Activated T-cell treated with anti-CD3 and anti-CD28 coated beads, Interleukin-2, amount 50 U/mL, for 72 hours (primary cell): ENCODE measurements around the gene PCSK5. TPM values are rescaled to one million over a fixed set of nuclear protein-coding genes. Genes with fewer than 3 reads are reported as not detected.
A peak's percentile ranks its signal among the peaks of the same experiment; 100 is the strongest.
"Not testable (repeated sequence)": the region's sequence is repeated elsewhere in the genome, so short reads cannot be mapped to it uniquely, and the experiment has no call there.

ENCODE experiments used
- ATAC-seq, 2 donors: fragments of 150-1000 bp; cut with Tn5 transposase; replicated peaks in 1 of 2; 2 replicates each; pipeline ENCODE4 v1.10.0; 2021; ENCODE audit warnings: moderate library complexity in 2 of 2, mild to moderate bottlenecking in 1 of 2
- DNase-seq, 2 donors: peaks; one replicate each; pipeline ENCODE4 v3.0.0; 2021 to 2022; ENCODE audit warnings: mixed read lengths in 1 of 2
- H3K27ac Mint-ChIP-seq: one replicate; pipeline ENCODE4 v1.8.0; 2022; ENCODE audit warnings: mild to moderate bottlenecking, moderate library complexity, mixed read lengths
- H3K27me3 Mint-ChIP-seq: one replicate; pipeline ENCODE4 v1.8.0; 2022; ENCODE audit warnings: low read depth, mixed read lengths
- H3K36me3 Mint-ChIP-seq, 2 donors: one replicate each; pipeline ENCODE4 v1.8.0; 2022; ENCODE audit warnings: mixed read lengths in 2 of 2, mild to moderate bottlenecking in 1 of 2; ENCODE audit not compliant: insufficient read depth in 2 of 2
- H3K4me1 Mint-ChIP-seq: one replicate; pipeline ENCODE4 v1.8.0; 2022; ENCODE audit warnings: low read depth, mixed read lengths
- H3K4me3 Mint-ChIP-seq, 2 donors: one replicate each; pipeline ENCODE4 v1.8.0; 2022; ENCODE audit warnings: mild to moderate bottlenecking in 2 of 2, mixed read lengths in 2 of 2, moderate library complexity in 2 of 2
- H3K9me3 Mint-ChIP-seq, 2 donors: one replicate each; pipeline ENCODE4 v1.8.0; 2022; ENCODE audit warnings: mixed read lengths in 2 of 2
- total RNA-seq, 2 donors: library from RNA; stranded (reverse); gene quantifications; one replicate each; pipeline ENCODE4 v1.2.3, GENCODE V29; 2022

The PCSK5 gene
- 1 to 10 TPM; 3.7 to 4.7 TPM for total RNA-seq

- no peaks in the 10 kb centered on the region for H3K9me3 Mint-ChIP-seq
- H3K36me3 Mint-ChIP-seq, result peaks cover 0 to 3% of the 10 kb centered on the region in 2 donors
- H3K4me3 Mint-ChIP-seq, result peak within 1 kb of the TSS; percentile 92 to 99
- peaks cover 44% of the 10 kb centered on the region for H3K4me1 Mint-ChIP-seq
- DNase-seq (peak; percentile 86 to 90), ATAC-seq (peak; percentile 85 to 87)
- H3K27ac Mint-ChIP-seq, result peak within 1 kb of the TSS; percentile 92
- no peaks in the 10 kb centered on the region for H3K27me3 Mint-ChIP-seq
Observed at GRCh38 chr9:75890472-75891276, at the start of gene PCSK5. Gene PCSK5, plus strand, starts transcription at chr9:75890673. Its CDS starts 509 bp downstream, at chr9:75891182.

GRCh38 chr9:75844321-75844720 lies 46.2 kb upstream of the PCSK5 start:
- no peaks in the 10 kb centered on the region for H3K36me3 Mint-ChIP-seq
- no peak overlapping the region for H3K27ac Mint-ChIP-seq
- no peaks in the 10 kb centered on the region for H3K27me3 Mint-ChIP-seq
- no peak for ATAC-seq
- no peak overlapping the region for H3K4me3 Mint-ChIP-seq
- no peak for DNase-seq
- H3K4me1 Mint-ChIP-seq, result no peaks in the 10 kb centered on the region
- peaks cover 0 to 2% of the 10 kb centered on the region in 2 donors for H3K9me3 Mint-ChIP-seq

GRCh38 chr9:75845806-75846205 lies 44.7 kb upstream of the PCSK5 start:
- Mint-ChIP-seq H3K36me3 (no peaks in the 10 kb centered on the region), H3K9me3 (peaks cover 0 to 2% of the 10 kb centered on the region in 2 donors), H3K27ac (no peak overlapping the region), H3K27me3 (no peaks in the 10 kb centered on the region), H3K4me1 (no peaks in the 10 kb centered on the region), H3K4me3 (no peak overlapping the region)
- no peak for ATAC-seq
- DNase-seq, result no peak

GRCh38 chr9:75847085-75847484 lies 43.4 kb upstream of the PCSK5 start:
- Mint-ChIP-seq H3K9me3 (peaks cover 0 to 2% of the 10 kb centered on the region in 2 donors), H3K4me1 (no peaks in the 10 kb centered on the region), H3K27me3 (no peaks in the 10 kb centered on the region), H3K36me3 (no peaks in the 10 kb centered on the region), H3K4me3 (no peak overlapping the region), H3K27ac (no peak overlapping the region)
- ATAC-seq, result no peak
- no peak for DNase-seq

GRCh38 chr9:75850459-75851200 lies 39.8 kb upstream of the PCSK5 start:
- H3K27me3 Mint-ChIP-seq, result no peaks in the 10 kb centered on the region

GRCh38 chr9:75851917-75852316 lies 38.6 kb upstream of the PCSK5 start:
- no peaks in the 10 kb centered on the region for H3K27me3 Mint-ChIP-seq
- no peaks in the 10 kb centered on the region for H3K9me3 Mint-ChIP-seq
- no peaks in the 10 kb centered on the region for H3K36me3 Mint-ChIP-seq
- H3K4me3 Mint-ChIP-seq, result no peak overlapping the region
- ATAC-seq, result no peak
- H3K4me1 Mint-ChIP-seq, result no peaks in the 10 kb centered on the region
- no peak overlapping the region for H3K27ac Mint-ChIP-seq
- DNase-seq, result no peak

More at GRCh38 chr9:75850459-75851200, 39.8 kb upstream of the PCSK5 start:
- no peak overlapping the region for H3K27ac Mint-ChIP-seq
- H3K36me3 Mint-ChIP-seq, result no peaks in the 10 kb centered on the region
- DNase-seq, result no peak
- no peaks in the 10 kb centered on the region for H3K9me3 Mint-ChIP-seq
- no peak overlapping the region for H3K4me3 Mint-ChIP-seq
- no peaks in the 10 kb centered on the region for H3K4me1 Mint-ChIP-seq
- no peak for ATAC-seq

GRCh38 chr9:75852746-75853145 lies 37.7 kb upstream of the PCSK5 start:
- ATAC-seq, result no peak
- H3K27ac Mint-ChIP-seq, result no peak overlapping the region

GRCh38 chr9:75855509-75855908 lies 35.0 kb upstream of the PCSK5 start:
- Mint-ChIP-seq H3K4me3 (no peak overlapping the region), H3K4me1 (no peaks in the 10 kb centered on the region), H3K9me3 (no peaks in the 10 kb centered on the region), H3K27ac (no peak overlapping the region), H3K27me3 (no peaks in the 10 kb centered on the region), H3K36me3 (no peaks in the 10 kb centered on the region)
- DNase-seq (peak in 1 of 2 donors; percentile 1), ATAC-seq (no peak)

More at GRCh38 chr9:75852746-75853145, 37.7 kb upstream of the PCSK5 start:
- Mint-ChIP-seq H3K4me1 (no peaks in the 10 kb centered on the region), H3K4me3 (no peak overlapping the region), H3K27me3 (no peaks in the 10 kb centered on the region), H3K36me3 (no peaks in the 10 kb centered on the region), H3K9me3 (no peaks in the 10 kb centered on the region)
- no peak for DNase-seq

GRCh38 chr9:75858497-75859092 lies 31.9 kb upstream of the PCSK5 start:
- H3K9me3 Mint-ChIP-seq, result no peaks in the 10 kb centered on the region
- ATAC-seq (peak in 1 of 2 donors; percentile 39), DNase-seq (no peak)
- no peak overlapping the region for H3K27ac Mint-ChIP-seq
- H3K27me3 Mint-ChIP-seq, result no peaks in the 10 kb centered on the region
- H3K4me1 Mint-ChIP-seq, result no peaks in the 10 kb centered on the region
- H3K4me3 Mint-ChIP-seq, result no peak overlapping the region
- no peaks in the 10 kb centered on the region for H3K36me3 Mint-ChIP-seq

GRCh38 chr9:75864266-75864665 lies 26.2 kb upstream of the PCSK5 start:
- Mint-ChIP-seq H3K36me3 (no peaks in the 10 kb centered on the region), H3K4me1 (no peaks in the 10 kb centered on the region), H3K27me3 (no peaks in the 10 kb centered on the region), H3K4me3 (no peak overlapping the region), H3K9me3 (no peaks in the 10 kb centered on the region), H3K27ac (no peak overlapping the region)
- DNase-seq (no peak), ATAC-seq (no peak)

- peaks cover 8% of the 10 kb centered on the region for H3K4me1 Mint-ChIP-seq
- ATAC-seq, result no peak
- H3K27me3 Mint-ChIP-seq, result no peaks in the 10 kb centered on the region
- H3K27ac Mint-ChIP-seq, result no peak overlapping the region
- no peaks in the 10 kb centered on the region for H3K36me3 Mint-ChIP-seq
- H3K4me3 Mint-ChIP-seq, result no peak overlapping the region
- H3K9me3 Mint-ChIP-seq, result no peaks in the 10 kb centered on the region
- DNase-seq, result peak; percentile 37 to 50
Observed at GRCh38 chr9:75866273-75866871, 24.1 kb upstream of the PCSK5 start.

- H3K9me3 Mint-ChIP-seq, H3K27me3 Mint-ChIP-seq, H3K4me3 Mint-ChIP-seq, H3K36me3 Mint-ChIP-seq, DNase-seq, H3K27ac Mint-ChIP-seq, H3K4me1 Mint-ChIP-seq, ATAC-seq: not testable (repeated sequence)
Observed at GRCh38 chr9:75868526-75868925, 21.9 kb upstream of the PCSK5 start.

- ATAC-seq (peak; percentile 9 to 52), DNase-seq (no peak)
- Mint-ChIP-seq H3K36me3 (no peaks in the 10 kb centered on the region), H3K9me3 (no peaks in the 10 kb centered on the region), H3K27ac (no peak overlapping the region), H3K27me3 (no peaks in the 10 kb centered on the region), H3K4me1 (peaks cover 8% of the 10 kb centered on the region), H3K4me3 (no peak overlapping the region)
Observed at GRCh38 chr9:75869236-75869635, 21.2 kb upstream of the PCSK5 start.
